HCT116 (cell line): ENCODE measurements around the gene CFAP92. TPM values are rescaled to one million over a fixed set of nuclear protein-coding genes. Genes with fewer than 3 reads are reported as not detected.

Experiments used
- ATAC-seq: fragments of 200-7000 bp; cut with Tn5 transposase; 2 replicates; pipeline ENCODE4 v1.9.1; 2020; ENCODE audit warnings: mild to moderate bottlenecking, moderate library complexity
- BruUV-seq: library from RNA; stranded (reverse); fragments of 400-500 nt; replicated peaks from 2 replicates; lab custom pipeline; 2021; lab: Mats Ljungman, UMichigan
- CTCF ChIA-PET: fragments of 300-600 bp; sonication (Branson Sonifier 250); formaldehyde crosslinking; loops from one replicate; lab custom pipeline; 2021; ENCODE audit warnings: antibody characterized with exemption; lab: Charles Lee
- POLR2A ChIA-PET: fragments of 300-600, 350-600 bp; sonication (Branson Sonifier 250); formaldehyde crosslinking; loops from one replicate; lab custom pipeline; 2021; ENCODE audit warnings: antibody characterized with exemption; lab: Charles Lee
- RAD21 ChIA-PET, 2 experiments: fragments of 300-600 bp; sonication (Branson Sonifier 250); formaldehyde crosslinking; loops; one replicate each; lab custom pipeline; 2023; ENCODE audit warnings: low total read pairs in 2 of 2; ENCODE audit not compliant: uncharacterized antibody in 2 of 2, unreplicated experiment in 2 of 2, low non-redundant PET in 1 of 2; lab: Charles Lee
- DNase-seq: peaks from one replicate; pipeline ENCODE4 v3.0.0-alpha.2; 2010; ENCODE audit warnings: low read depth, low spot score
- H2AFZ ChIP-seq: fragments of 200-600 bp; shearing (Covaris generic), sonication (generic); 2 replicates; pipeline ENCODE4 v1.6.1; 2017; ENCODE audit warnings: low read depth, mixed run types, mixed read lengths, antibody characterized with exemption, low read length; ENCODE audit not compliant: poor library complexity, severe bottlenecking
- H3K27ac ChIP-seq: 2 replicates; pipeline ENCODE4 v1.5.1; 2012; ENCODE audit warnings: low read depth, low read length
- H3K27me3 ChIP-seq: fragments of 200-600 bp; sonication (generic); 2 replicates; pipeline ENCODE4 v1.6.1; 2016; ENCODE audit warnings: mixed run types, low read length, mixed read lengths; ENCODE audit not compliant: insufficient read depth
- H3K36me3 ChIP-seq, 2 experiments: fragments of 200-500 bp in 1 of 2; fragments of 200-600 bp in 1 of 2; sonication (Bioruptor generic) in 1 of 2; sonication (generic) in 1 of 2; 2 replicates each; pipeline versions ENCODE4 v1.5.1 to v1.6.1; 2014 to 2016; ENCODE audit warnings: low read length in 2 of 2, inconsistent platforms in 1 of 2, mixed read lengths in 1 of 2, mixed run types in 1 of 2; ENCODE audit not compliant: insufficient read depth in 2 of 2, control insufficient read depth in 1 of 2
- H3K4me1 ChIP-seq, 2 experiments: fragments of 200-600 bp in 1 of 2; sonication (generic) in 1 of 2; 2 replicates each; pipeline versions ENCODE4 v1.5.1 to v1.6.1; 2012 to 2017; ENCODE audit warnings: low read length in 2 of 2, inconsistent platforms in 1 of 2, mild to moderate bottlenecking in 1 of 2, mixed read lengths in 1 of 2, mixed run types in 1 of 2, moderate library complexity in 1 of 2; ENCODE audit not compliant: insufficient read depth in 2 of 2, control insufficient read depth in 1 of 2
- H3K4me2 ChIP-seq: fragments of 200-600 bp; sonication (generic); 2 replicates; pipeline ENCODE4 v1.6.1; 2017; ENCODE audit warnings: mixed run types, low read length, mixed read lengths
- H3K4me3 ChIP-seq, 2 experiments: fragments of 200-600 bp in 1 of 2; sonication (generic) in 1 of 2; replicated peaks in 1 of 2; 2 replicates each; pipeline ENCODE4 v1.5.1; 2011 to 2016; ENCODE audit warnings: low read length in 2 of 2, control low read depth in 1 of 2, low read depth in 1 of 2, mild to moderate bottlenecking in 1 of 2, mixed read lengths in 1 of 2, mixed run types in 1 of 2
- H3K79me2 ChIP-seq: fragments of 200-600 bp; sonication (generic); 2 replicates; pipeline ENCODE4 v1.6.1; 2017; ENCODE audit warnings: mild to moderate bottlenecking, mixed run types, low read length, moderate library complexity, mixed read lengths; ENCODE audit not compliant: insufficient read depth
- H3K9ac ChIP-seq: fragments of 200-600 bp; sonication (generic); 2 replicates; pipeline ENCODE4 v1.6.1; 2016; ENCODE audit warnings: low read length, mixed read lengths
- H3K9me2 ChIP-seq: fragments of 200-600 bp; sonication (generic), shearing (Covaris generic); 2 replicates; pipeline ENCODE4 v1.6.1; 2017; ENCODE audit warnings: mixed run types, mild to moderate bottlenecking, moderate library complexity; ENCODE audit not compliant: insufficient read depth
- H3K9me3 ChIP-seq, 2 experiments: fragments of 200-500 bp in 1 of 2; fragments of 200-600 bp in 1 of 2; sonication (Bioruptor generic) in 1 of 2; sonication (generic) in 1 of 2; 2 replicates each; pipeline ENCODE4 v1.6.1; 2014 to 2017; ENCODE audit warnings: low read length in 2 of 2, mixed read lengths in 2 of 2, inconsistent platforms in 1 of 2, low read depth in 1 of 2, mild to moderate bottlenecking in 1 of 2, mixed run types in 1 of 2, moderate library complexity in 1 of 2; ENCODE audit not compliant: control insufficient read depth in 1 of 2, insufficient read depth in 1 of 2
- H4K20me1 ChIP-seq: fragments of 200-600 bp; sonication (generic), shearing (Covaris generic); 2 replicates; pipeline ENCODE4 v1.6.1; 2017; ENCODE audit warnings: mixed run types, mild to moderate bottlenecking, moderate library complexity; ENCODE audit not compliant: insufficient read depth
- CEBPB ChIP-seq: IDR thresholded peaks from 2 replicates; pipeline ENCODE4 v1.6.1; 2012; ENCODE audit warnings: low read depth
- EGR1 ChIP-seq: IDR thresholded peaks from 2 replicates; pipeline ENCODE4 v1.6.1; 2012; ENCODE audit warnings: low read depth
- EZH2phosphoT487 ChIP-seq: fragments of 200-600 bp; IDR thresholded peaks from 2 replicates; pipeline ENCODE4 v1.6.1; 2018; ENCODE audit warnings: antibody characterized with exemption, borderline replicate concordance
- FOSL1 ChIP-seq: IDR thresholded peaks from 2 replicates; pipeline ENCODE4 v1.6.1; 2012; ENCODE audit warnings: low read depth
- JUND ChIP-seq: IDR thresholded peaks from 2 replicates; pipeline ENCODE4 v1.6.1; 2012
- SIN3A ChIP-seq: IDR thresholded peaks from 2 replicates; pipeline ENCODE4 v1.6.1; 2012; ENCODE audit warnings: low read depth
- SRF ChIP-seq: IDR thresholded peaks from 2 replicates; pipeline ENCODE4 v1.6.1; 2012; ENCODE audit warnings: low read depth
- TCF7L2 ChIP-seq: IDR thresholded peaks from 2 replicates; pipeline ENCODE4 v1.7.0; 2011; ENCODE audit warnings: borderline replicate concordance, inconsistent platforms; ENCODE audit not compliant: insufficient read depth, insufficient read length; ENCODE audit errors: extremely low read depth
- ZFX ChIP-seq: fragments of 450-650 bp; IDR thresholded peaks from 2 replicates; pipeline ENCODE4 v1.6.1; 2017
- intact Hi-C: fragments of 100-400 bp; cut with micrococcal nuclease; formaldehyde crosslinking; loops from 2 replicates; pipeline ENCODE4 v1.10.0; 2022
- total RNA-seq: library from RNA; stranded (reverse); gene quantifications from one replicate; pipeline ENCODE4 v1.2.1, GENCODE V29; 2021; ENCODE audit not compliant: unreplicated experiment
- TF ChIP-seq, protein P1 (sequence below), 3 experiments: fragments of 200-600 bp in 1 of 3; sonication (generic) in 1 of 3; IDR thresholded peaks in 2 of 3; conservative IDR thresholded peaks in 1 of 3; 2 replicates each; pipeline ENCODE4 v1.5.1; 2012 to 2017; ENCODE audit warnings: low read depth in 2 of 3, low read length in 2 of 3, antibody characterized with exemption in 1 of 3, borderline replicate concordance in 1 of 3, control low read depth in 1 of 3, mild to moderate bottlenecking in 1 of 3, mixed read lengths in 1 of 3, mixed run types in 1 of 3, moderate library complexity in 1 of 3; ENCODE audit not compliant: insufficient read depth in 1 of 3
- TF ChIP-seq, protein P2 (sequence below): IDR thresholded peaks from 2 replicates; pipeline ENCODE4 v1.6.1; 2012; ENCODE audit warnings: low read depth
- TF ChIP-seq, protein P3 (sequence below): IDR thresholded peaks from 2 replicates; pipeline ENCODE4 v1.6.1; 2011; ENCODE audit warnings: mild to moderate bottlenecking, low read length, moderate library complexity; ENCODE audit not compliant: insufficient replicate concordance; ENCODE audit errors: extremely low read depth

Gene CFAP92
- total RNA-seq, 1 experiment from 2014 or later, result 3.6 TPM

DNA sequence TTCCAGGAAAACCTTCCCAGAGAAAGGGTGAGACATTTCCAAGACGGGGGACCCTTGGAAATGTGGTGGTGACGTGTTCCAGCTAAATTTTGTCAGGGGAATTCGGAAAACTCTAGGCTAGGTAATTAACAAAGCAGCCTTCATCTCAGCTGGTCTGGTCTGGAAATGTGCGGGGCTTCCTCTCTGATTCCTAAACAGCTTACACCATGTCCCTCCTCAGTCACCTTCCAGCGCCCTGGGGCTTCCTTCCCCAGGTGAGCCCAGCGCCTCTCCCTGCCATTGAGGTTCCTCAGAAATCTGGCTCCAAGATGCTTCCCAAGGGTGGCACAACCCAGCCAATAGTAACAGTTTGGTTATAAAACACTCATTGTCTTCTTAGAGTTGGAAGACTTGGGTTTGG, 113.9 kb downstream of the CFAP92 start:
- H3K4me3 ChIP-seq, result peak overlapping the region; percentile 86 to 94
- H3K4me2 ChIP-seq, result peak overlapping the region; percentile 97
- intact Hi-C loops, result no loop called here
- no peak for DNase-seq
- H4K20me1 ChIP-seq, result no peaks in the 10 kb centered on the region
- H3K9me3 ChIP-seq, result no peaks in the 10 kb centered on the region
- TF ChIP-seq, protein P1, sequence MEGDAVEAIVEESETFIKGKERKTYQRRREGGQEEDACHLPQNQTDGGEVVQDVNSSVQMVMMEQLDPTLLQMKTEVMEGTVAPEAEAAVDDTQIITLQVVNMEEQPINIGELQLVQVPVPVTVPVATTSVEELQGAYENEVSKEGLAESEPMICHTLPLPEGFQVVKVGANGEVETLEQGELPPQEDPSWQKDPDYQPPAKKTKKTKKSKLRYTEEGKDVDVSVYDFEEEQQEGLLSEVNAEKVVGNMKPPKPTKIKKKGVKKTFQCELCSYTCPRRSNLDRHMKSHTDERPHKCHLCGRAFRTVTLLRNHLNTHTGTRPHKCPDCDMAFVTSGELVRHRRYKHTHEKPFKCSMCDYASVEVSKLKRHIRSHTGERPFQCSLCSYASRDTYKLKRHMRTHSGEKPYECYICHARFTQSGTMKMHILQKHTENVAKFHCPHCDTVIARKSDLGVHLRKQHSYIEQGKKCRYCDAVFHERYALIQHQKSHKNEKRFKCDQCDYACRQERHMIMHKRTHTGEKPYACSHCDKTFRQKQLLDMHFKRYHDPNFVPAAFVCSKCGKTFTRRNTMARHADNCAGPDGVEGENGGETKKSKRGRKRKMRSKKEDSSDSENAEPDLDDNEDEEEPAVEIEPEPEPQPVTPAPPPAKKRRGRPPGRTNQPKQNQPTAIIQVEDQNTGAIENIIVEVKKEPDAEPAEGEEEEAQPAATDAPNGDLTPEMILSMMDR (IDR thresholded peaks at IDR 0.05 in 2 of 3, conservative IDR thresholded peaks at IDR 0.05 in 1 of 3; ENCODE audit: borderline replicate concordance in 1 of 3, insufficient read depth in 1 of 3, low read depth in 2 of 3, low read length in 2 of 3), result no peak
- TF ChIP-seq EZH2phosphoT487 (no peak), ZFX (no peak), EGR1 (no peak), JUND (no peak), CEBPB (no peak), SRF (no peak), SIN3A (no peak), TCF7L2 (no peak), FOSL1 (no peak)
- TF ChIP-seq, protein P2, sequence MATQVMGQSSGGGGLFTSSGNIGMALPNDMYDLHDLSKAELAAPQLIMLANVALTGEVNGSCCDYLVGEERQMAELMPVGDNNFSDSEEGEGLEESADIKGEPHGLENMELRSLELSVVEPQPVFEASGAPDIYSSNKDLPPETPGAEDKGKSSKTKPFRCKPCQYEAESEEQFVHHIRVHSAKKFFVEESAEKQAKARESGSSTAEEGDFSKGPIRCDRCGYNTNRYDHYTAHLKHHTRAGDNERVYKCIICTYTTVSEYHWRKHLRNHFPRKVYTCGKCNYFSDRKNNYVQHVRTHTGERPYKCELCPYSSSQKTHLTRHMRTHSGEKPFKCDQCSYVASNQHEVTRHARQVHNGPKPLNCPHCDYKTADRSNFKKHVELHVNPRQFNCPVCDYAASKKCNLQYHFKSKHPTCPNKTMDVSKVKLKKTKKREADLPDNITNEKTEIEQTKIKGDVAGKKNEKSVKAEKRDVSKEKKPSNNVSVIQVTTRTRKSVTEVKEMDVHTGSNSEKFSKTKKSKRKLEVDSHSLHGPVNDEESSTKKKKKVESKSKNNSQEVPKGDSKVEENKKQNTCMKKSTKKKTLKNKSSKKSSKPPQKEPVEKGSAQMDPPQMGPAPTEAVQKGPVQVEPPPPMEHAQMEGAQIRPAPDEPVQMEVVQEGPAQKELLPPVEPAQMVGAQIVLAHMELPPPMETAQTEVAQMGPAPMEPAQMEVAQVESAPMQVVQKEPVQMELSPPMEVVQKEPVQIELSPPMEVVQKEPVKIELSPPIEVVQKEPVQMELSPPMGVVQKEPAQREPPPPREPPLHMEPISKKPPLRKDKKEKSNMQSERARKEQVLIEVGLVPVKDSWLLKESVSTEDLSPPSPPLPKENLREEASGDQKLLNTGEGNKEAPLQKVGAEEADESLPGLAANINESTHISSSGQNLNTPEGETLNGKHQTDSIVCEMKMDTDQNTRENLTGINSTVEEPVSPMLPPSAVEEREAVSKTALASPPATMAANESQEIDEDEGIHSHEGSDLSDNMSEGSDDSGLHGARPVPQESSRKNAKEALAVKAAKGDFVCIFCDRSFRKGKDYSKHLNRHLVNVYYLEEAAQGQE, result no peak
- TF ChIP-seq, protein P3, sequence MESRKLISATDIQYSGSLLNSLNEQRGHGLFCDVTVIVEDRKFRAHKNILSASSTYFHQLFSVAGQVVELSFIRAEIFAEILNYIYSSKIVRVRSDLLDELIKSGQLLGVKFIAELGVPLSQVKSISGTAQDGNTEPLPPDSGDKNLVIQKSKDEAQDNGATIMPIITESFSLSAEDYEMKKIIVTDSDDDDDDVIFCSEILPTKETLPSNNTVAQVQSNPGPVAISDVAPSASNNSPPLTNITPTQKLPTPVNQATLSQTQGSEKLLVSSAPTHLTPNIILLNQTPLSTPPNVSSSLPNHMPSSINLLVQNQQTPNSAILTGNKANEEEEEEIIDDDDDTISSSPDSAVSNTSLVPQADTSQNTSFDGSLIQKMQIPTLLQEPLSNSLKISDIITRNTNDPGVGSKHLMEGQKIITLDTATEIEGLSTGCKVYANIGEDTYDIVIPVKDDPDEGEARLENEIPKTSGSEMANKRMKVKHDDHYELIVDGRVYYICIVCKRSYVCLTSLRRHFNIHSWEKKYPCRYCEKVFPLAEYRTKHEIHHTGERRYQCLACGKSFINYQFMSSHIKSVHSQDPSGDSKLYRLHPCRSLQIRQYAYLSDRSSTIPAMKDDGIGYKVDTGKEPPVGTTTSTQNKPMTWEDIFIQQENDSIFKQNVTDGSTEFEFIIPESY, result no peak
- POLR2A ChIA-PET, result no interaction called here
- H3K36me3 ChIP-seq, result peaks cover 7 to 15% of the 10 kb centered on the region in 2 experiments; a peak in 2 of 4 replicates
- CTCF ChIA-PET, result interaction anchor here (1.4 kb wide), 2 partner anchors 16 to 90 kb away, joined by 7 to 8 read pairs; no protein-coding TSS in a partner anchor
- H2AFZ ChIP-seq, result no peak overlapping the region
- H3K9ac ChIP-seq, result peak overlapping the region; percentile 95
- no peaks in the 10 kb centered on the region for H3K9me2 ChIP-seq
- ATAC-seq, result no peak
- BruUV-seq, result TSS peak; percentile 71
- no peaks in the 10 kb centered on the region for H3K27me3 ChIP-seq
- RAD21 ChIA-PET, result no interaction called here
- H3K27ac ChIP-seq, result peak overlapping the region; percentile 58
- H3K4me1 ChIP-seq, result peaks cover 12 to 24% of the 10 kb centered on the region in 2 experiments; a peak in 3 of 4 replicates
- H3K79me2 ChIP-seq, result peaks cover 69% of the 10 kb centered on the region
